GM15510 (cell line): Measurements from ENCODE around the gene CDH13.

Experiments used
- POLR2A ChIP-seq: IDR thresholded peaks from 3 replicates; pipeline ENCODE4 v1.6.1; 2011; ENCODE audit warnings: borderline replicate concordance; ENCODE audit not compliant: insufficient read length; ENCODE audit errors: extremely low read depth

The CDH13 gene

GRCh38 chr16:83115491-83116232, 488.9 kb downstream of the CDH13 start:
- TF ChIP-seq POLR2A = no peak

GRCh38 chr16:83116274-83116892, 489.6 kb downstream of the CDH13 start:
- no peak for TF ChIP-seq POLR2A

- no peak for TF ChIP-seq POLR2A
These were observed 491.0 kb downstream of the CDH13 start for GRCh38 chr16:83117810-83118209.

GRCh38 chr16:83118365-83118764, 491.6 kb downstream of the CDH13 start:
- TF ChIP-seq POLR2A = no peak

GRCh38 chr16:83125999-83126568, 499.3 kb downstream of the CDH13 start:
- TF ChIP-seq POLR2A = no peak

- TF ChIP-seq POLR2A = no peak
These were observed 501.3 kb downstream of the CDH13 start for GRCh38 chr16:83128041-83128440.

GRCh38 chr16:83130039-83130438, 503.3 kb downstream of the CDH13 start:
- TF ChIP-seq POLR2A = no peak

GRCh38 chr16:83134638-83135037, 507.9 kb downstream of the CDH13 start:
- no peak for TF ChIP-seq POLR2A

- no peak for TF ChIP-seq POLR2A
These were observed 509.6 kb downstream of the CDH13 start for GRCh38 chr16:83136419-83136818.

GRCh38 chr16:83136924-83137323, 510.2 kb downstream of the CDH13 start:
- no peak for TF ChIP-seq POLR2A

- TF ChIP-seq POLR2A = no peak
These were observed 510.6 kb downstream of the CDH13 start for GRCh38 chr16:83137326-83137781.

- no peak for TF ChIP-seq POLR2A
These were observed 511.1 kb downstream of the CDH13 start for GRCh38 chr16:83137894-83138293.

- no peak for TF ChIP-seq POLR2A
These were observed 511.7 kb downstream of the CDH13 start for GRCh38 chr16:83138512-83138911.

- TF ChIP-seq POLR2A = no peak
These were observed 512.4 kb downstream of the CDH13 start for GRCh38 chr16:83138976-83139690.

GRCh38 chr16:83143788-83144187, 517.0 kb downstream of the CDH13 start:
- TF ChIP-seq POLR2A = no peak
